Loucy (cell line): ENCODE results near the gene TUBB2B.

Experiments used
- H2AFZ ChIP-seq: fragments of 200-600 bp; sonication (generic); 2 replicates; pipeline ENCODE4 v1.6.0; 2016; ENCODE audit warnings: antibody characterized with exemption, mild to moderate bottlenecking, low read length, moderate library complexity
- H3F3A ChIP-seq: fragments of 200-600 bp; 2 replicates; pipeline ENCODE4 v1.6.0; 2016; ENCODE audit warnings: antibody characterized with exemption, low read depth, mild to moderate bottlenecking
- H3K27me3 ChIP-seq: fragments of 200-600 bp; sonication (generic); 2 replicates; pipeline ENCODE4 v1.6.1; 2014; ENCODE audit warnings: low read length, mild to moderate bottlenecking; ENCODE audit not compliant: insufficient read depth, poor library complexity, severe bottlenecking
- H3K36me3 ChIP-seq: fragments of 200-600 bp; sonication (generic); 2 replicates; pipeline ENCODE4 v1.6.1; 2016; ENCODE audit warnings: low read length; ENCODE audit not compliant: insufficient read depth
- H3K4me1 ChIP-seq: fragments of 200-600 bp; sonication (generic); 2 replicates; pipeline ENCODE4 v1.5.1; 2014; ENCODE audit warnings: low read length, mild to moderate bottlenecking; ENCODE audit not compliant: insufficient read depth, poor library complexity, severe bottlenecking
- H3K4me2 ChIP-seq: fragments of 200-600 bp; sonication (generic); 2 replicates; pipeline ENCODE4 v1.6.0; 2014; ENCODE audit warnings: antibody characterized with exemption, low read length, low read depth, mild to moderate bottlenecking; ENCODE audit not compliant: poor library complexity, severe bottlenecking
- H3K4me3 ChIP-seq: fragments of 200-600 bp; sonication (generic); 2 replicates; pipeline ENCODE4 v1.5.1; 2014; ENCODE audit warnings: low read length, mild to moderate bottlenecking, mixed read lengths; ENCODE audit not compliant: poor library complexity, severe bottlenecking
- H3K79me2 ChIP-seq: fragments of 200-600 bp; sonication (generic); 2 replicates; pipeline ENCODE4 v1.6.1; 2014; ENCODE audit warnings: low read length; ENCODE audit not compliant: insufficient read depth
- H3K9ac ChIP-seq: fragments of 200-600 bp; sonication (generic); 2 replicates; pipeline ENCODE4 v1.6.0; 2014; ENCODE audit warnings: mild to moderate bottlenecking, low read depth, low read length, moderate library complexity; ENCODE audit not compliant: poor library complexity, severe bottlenecking
- H3K9me2 ChIP-seq: fragments of 200-600 bp; sonication (generic); replicated peaks from 2 replicates; pipeline ENCODE4 v1.6.1; 2016; ENCODE audit warnings: low read depth, low read length, mixed read lengths
- H3K9me3 ChIP-seq: fragments of 200-600 bp; sonication (generic); 2 replicates; pipeline ENCODE4 v1.6.1; 2014; ENCODE audit warnings: mild to moderate bottlenecking, antibody characterized with exemption, low read length, low read depth; ENCODE audit not compliant: insufficient read depth
- H4K20me1 ChIP-seq: fragments of 200-600 bp; sonication (generic); 2 replicates; pipeline ENCODE4 v1.6.0; 2014; ENCODE audit warnings: antibody characterized with exemption, low read length, mild to moderate bottlenecking; ENCODE audit not compliant: insufficient read depth, poor library complexity, severe bottlenecking
- EZH2phosphoT487 ChIP-seq: fragments of 200-600 bp; IDR thresholded peaks from 2 replicates; pipeline ENCODE4 v1.6.1; 2018; ENCODE audit warnings: antibody characterized with exemption, mild to moderate bottlenecking, moderate library complexity, borderline replicate concordance
- TF ChIP-seq, protein P1 (sequence below): fragments of 200-600 bp; sonication (generic); conservative IDR thresholded peaks from 2 replicates; pipeline ENCODE4 v1.5.1; 2014; ENCODE audit warnings: mild to moderate bottlenecking, antibody characterized with exemption, low read length

Gene TUBB2B

DNA sequence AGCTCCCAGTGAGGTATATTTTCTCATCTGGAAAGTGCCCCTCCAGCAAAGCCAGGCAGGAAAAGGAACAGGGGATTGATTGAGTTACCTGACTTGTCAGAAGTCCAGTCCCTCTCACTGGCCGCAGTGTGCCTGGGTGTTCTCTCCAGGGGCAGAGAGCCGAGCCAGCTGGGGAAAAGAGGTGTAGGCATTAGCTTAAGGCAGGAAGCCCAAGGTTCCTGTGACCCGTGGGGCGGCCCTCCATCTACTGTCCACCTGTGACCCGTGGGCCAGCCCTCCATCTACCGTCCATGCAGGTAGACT lies 34.0 kb upstream of the TUBB2B start:
- Histone ChIP-seq H3K9ac (peak overlapping the region; percentile 75), H3F3A (no peaks in the 10 kb centered on the region), H3K4me1 (peaks cover 38% of the 10 kb centered on the region), H3K9me3 (no peaks in the 10 kb centered on the region), H4K20me1 (peaks cover 40% of the 10 kb centered on the region), H3K36me3 (peaks cover 14% of the 10 kb centered on the region; the same call in 1 of the 2 replicates), H3K79me2 (peaks cover 75% of the 10 kb centered on the region), H2AFZ (no peak overlapping the region), H3K4me3 (peak overlapping the region; percentile 84), H3K4me2 (peak overlapping the region; percentile 69), H3K27me3 (no peaks in the 10 kb centered on the region), H3K9me2 (no peaks in the 10 kb centered on the region)
- no peak for TF ChIP-seq EZH2phosphoT487
- TF ChIP-seq, protein P1, sequence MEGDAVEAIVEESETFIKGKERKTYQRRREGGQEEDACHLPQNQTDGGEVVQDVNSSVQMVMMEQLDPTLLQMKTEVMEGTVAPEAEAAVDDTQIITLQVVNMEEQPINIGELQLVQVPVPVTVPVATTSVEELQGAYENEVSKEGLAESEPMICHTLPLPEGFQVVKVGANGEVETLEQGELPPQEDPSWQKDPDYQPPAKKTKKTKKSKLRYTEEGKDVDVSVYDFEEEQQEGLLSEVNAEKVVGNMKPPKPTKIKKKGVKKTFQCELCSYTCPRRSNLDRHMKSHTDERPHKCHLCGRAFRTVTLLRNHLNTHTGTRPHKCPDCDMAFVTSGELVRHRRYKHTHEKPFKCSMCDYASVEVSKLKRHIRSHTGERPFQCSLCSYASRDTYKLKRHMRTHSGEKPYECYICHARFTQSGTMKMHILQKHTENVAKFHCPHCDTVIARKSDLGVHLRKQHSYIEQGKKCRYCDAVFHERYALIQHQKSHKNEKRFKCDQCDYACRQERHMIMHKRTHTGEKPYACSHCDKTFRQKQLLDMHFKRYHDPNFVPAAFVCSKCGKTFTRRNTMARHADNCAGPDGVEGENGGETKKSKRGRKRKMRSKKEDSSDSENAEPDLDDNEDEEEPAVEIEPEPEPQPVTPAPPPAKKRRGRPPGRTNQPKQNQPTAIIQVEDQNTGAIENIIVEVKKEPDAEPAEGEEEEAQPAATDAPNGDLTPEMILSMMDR = no peak

DNA sequence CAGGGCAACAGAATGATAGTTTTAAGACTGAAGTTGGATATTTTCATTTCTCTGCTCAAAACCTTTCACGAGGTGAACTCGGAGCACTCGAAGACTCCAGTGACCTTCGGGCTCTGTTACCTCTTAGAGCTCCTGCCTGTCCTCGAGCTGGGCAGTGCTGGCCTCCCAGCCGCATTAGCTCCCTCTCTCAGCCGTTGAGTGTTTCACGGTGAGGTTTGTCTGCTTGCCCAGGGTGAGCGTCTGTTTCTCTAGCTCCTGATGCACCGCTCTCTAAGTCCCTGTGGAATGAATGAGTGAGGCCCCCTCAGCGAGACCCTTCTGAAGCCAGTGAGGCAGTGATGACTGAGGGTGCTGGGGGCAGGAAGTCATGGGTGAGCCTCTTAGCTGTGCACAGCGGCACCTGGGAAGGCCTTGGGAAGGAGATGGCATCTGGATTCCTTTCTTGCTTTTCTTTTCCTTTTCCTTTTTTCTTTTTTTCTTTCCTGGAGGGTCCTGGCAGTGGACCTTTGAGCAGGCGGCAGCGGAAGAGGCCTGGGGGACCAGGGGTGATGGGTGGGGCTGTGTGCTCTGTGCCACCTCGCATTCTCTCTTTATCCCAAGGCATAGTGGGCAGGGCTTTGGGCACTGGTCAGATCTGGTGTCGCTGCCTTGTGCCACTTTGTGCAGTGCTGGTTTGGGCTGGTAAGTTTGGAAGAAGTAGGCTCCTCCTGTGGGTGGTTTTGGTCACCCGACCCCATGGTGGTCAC lies 33.5 kb upstream of the TUBB2B start:
- no peaks in the 10 kb centered on the region for H3K9me3 ChIP-seq
- peaks cover 38% of the 10 kb centered on the region for H3K4me1 ChIP-seq
- no peaks in the 10 kb centered on the region for H3K27me3 ChIP-seq
- peaks cover 14% of the 10 kb centered on the region; the same call in 1 of the 2 replicates for H3K36me3 ChIP-seq
- peak overlapping the region; percentile 69 for H3K4me2 ChIP-seq
- no peak overlapping the region for H2AFZ ChIP-seq
- peaks cover 70% of the 10 kb centered on the region for H3K79me2 ChIP-seq
- H3K9me2 ChIP-seq = no peaks in the 10 kb centered on the region
- no peaks in the 10 kb centered on the region for H3F3A ChIP-seq
- peaks cover 40% of the 10 kb centered on the region for H4K20me1 ChIP-seq
- TF ChIP-seq, protein P1 = no peak
- no peak for TF ChIP-seq EZH2phosphoT487
- H3K4me3 ChIP-seq = peak overlapping the region; percentile 84
- H3K9ac ChIP-seq = peak overlapping the region; percentile 75

DNA sequence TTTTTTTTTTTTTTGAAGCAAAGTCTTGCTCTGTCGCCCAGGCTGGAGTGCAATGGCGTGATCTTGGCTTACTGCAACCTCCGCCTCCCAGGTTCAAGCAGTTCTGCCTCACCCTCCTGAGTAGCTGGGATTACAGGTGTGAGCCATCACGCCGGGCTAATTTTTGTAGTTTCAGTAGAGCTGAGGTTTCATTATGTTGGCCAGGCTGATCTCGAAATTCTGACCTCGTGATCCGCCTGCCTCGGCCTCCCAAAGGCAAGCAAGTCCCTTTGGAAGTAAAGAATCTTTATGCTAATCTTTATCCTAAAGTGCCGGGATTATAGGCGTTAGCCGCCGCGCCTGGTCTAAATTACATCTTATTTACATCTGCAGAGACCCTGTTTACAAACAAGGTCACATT lies 32.8 kb upstream of the TUBB2B start:
- Histone ChIP-seq H3K4me1 (peaks cover 38% of the 10 kb centered on the region), H3K27me3 (no peaks in the 10 kb centered on the region), H3F3A (no peaks in the 10 kb centered on the region), H3K4me3 (peak overlapping the region; percentile 84), H4K20me1 (peaks cover 40% of the 10 kb centered on the region), H3K9me3 (no peaks in the 10 kb centered on the region), H3K9ac (peak overlapping the region; percentile 75), H3K9me2 (no peaks in the 10 kb centered on the region), H3K4me2 (peak overlapping the region; percentile 69), H3K79me2 (peaks cover 63% of the 10 kb centered on the region), H2AFZ (no peak overlapping the region), H3K36me3 (peaks cover 14% of the 10 kb centered on the region; the same call in 1 of the 2 replicates)
- no peak for TF ChIP-seq EZH2phosphoT487
- TF ChIP-seq, protein P1 = no peak
